Measurements from ENCODE around the gene UBE2L3.
"Not testable (repeated sequence)": the region's sequence is repeated elsewhere in the genome, so short reads cannot be mapped to it uniquely, and the experiment has no call there.

Gene UBE2L3

GRCh38 chr22:21567456-21568346 lies at the start of gene UBE2L3:
UBE2L3 (plus strand) TSS chr22:21567714; CDS start chr22:21567745, 31 bp downstream.
- DNase-seq, result peak; percentile 51

GRCh38 chr22:21526705-21527500 lies 40.6 kb upstream of the UBE2L3 start:
- not testable (repeated sequence) for DNase-seq

GRCh38 chr22:21531525-21531924 lies 36.0 kb upstream of the UBE2L3 start:
- DNase-seq, result not testable (repeated sequence)

- DNase-seq, result not testable (repeated sequence)
These were observed 34.5 kb upstream of the UBE2L3 start for GRCh38 chr22:21532863-21533648.

GRCh38 chr22:21539862-21540261 lies 27.7 kb upstream of the UBE2L3 start:
- DNase-seq, result not testable (repeated sequence)

GRCh38 chr22:21544432-21545322 lies 22.8 kb upstream of the UBE2L3 start:
- not testable (repeated sequence) for DNase-seq

GRCh38 chr22:21549558-21549957 lies 18.0 kb upstream of the UBE2L3 start:
- not testable (repeated sequence) for DNase-seq

- DNase-seq, result not testable (repeated sequence)
These were observed 17.4 kb upstream of the UBE2L3 start for GRCh38 chr22:21550008-21550677.

- DNase-seq, result not testable (repeated sequence)
These were observed 16.9 kb upstream of the UBE2L3 start for GRCh38 chr22:21550678-21551047.

- DNase-seq, result not testable (repeated sequence)
These were observed 16.2 kb upstream of the UBE2L3 start, which contains the start of gene RIMBP3C for GRCh38 chr22:21551361-21551760. RIMBP3C (minus strand) TSS chr22:21551461; CDS start chr22:21550976, 485 bp downstream.

- DNase-seq, result not testable (repeated sequence)
These were observed 8.0 kb upstream of the UBE2L3 start for GRCh38 chr22:21559345-21560125.

- DNase-seq, result not testable (repeated sequence)
These were observed 6.9 kb upstream of the UBE2L3 start for GRCh38 chr22:21560657-21561056.

GRCh38 chr22:21563912-21564311 lies 3.6 kb upstream of the UBE2L3 start:
- DNase-seq, result no peak

GRCh38 chr22:21564411-21564810 lies 3.1 kb upstream of the UBE2L3 start:
- DNase-seq, result no peak

GRCh38 chr22:21568347-21569075 lies 997 bp downstream of the UBE2L3 start:
- DNase-seq, result no peak

GRCh38 chr22:21569076-21569427 lies 1.5 kb downstream of the UBE2L3 start:
- not testable (repeated sequence) for DNase-seq

- no peak for DNase-seq
These were observed 2.1 kb downstream of the UBE2L3 start for GRCh38 chr22:21569459-21570170.

GRCh38 chr22:21570398-21570797 lies 2.9 kb downstream of the UBE2L3 start:
- DNase-seq, result no peak

- no peak for DNase-seq
These were observed 4.2 kb downstream of the UBE2L3 start for GRCh38 chr22:21571679-21572078.
